ENCODE measurements around the gene MT4.

MT4 gene

DNA sequence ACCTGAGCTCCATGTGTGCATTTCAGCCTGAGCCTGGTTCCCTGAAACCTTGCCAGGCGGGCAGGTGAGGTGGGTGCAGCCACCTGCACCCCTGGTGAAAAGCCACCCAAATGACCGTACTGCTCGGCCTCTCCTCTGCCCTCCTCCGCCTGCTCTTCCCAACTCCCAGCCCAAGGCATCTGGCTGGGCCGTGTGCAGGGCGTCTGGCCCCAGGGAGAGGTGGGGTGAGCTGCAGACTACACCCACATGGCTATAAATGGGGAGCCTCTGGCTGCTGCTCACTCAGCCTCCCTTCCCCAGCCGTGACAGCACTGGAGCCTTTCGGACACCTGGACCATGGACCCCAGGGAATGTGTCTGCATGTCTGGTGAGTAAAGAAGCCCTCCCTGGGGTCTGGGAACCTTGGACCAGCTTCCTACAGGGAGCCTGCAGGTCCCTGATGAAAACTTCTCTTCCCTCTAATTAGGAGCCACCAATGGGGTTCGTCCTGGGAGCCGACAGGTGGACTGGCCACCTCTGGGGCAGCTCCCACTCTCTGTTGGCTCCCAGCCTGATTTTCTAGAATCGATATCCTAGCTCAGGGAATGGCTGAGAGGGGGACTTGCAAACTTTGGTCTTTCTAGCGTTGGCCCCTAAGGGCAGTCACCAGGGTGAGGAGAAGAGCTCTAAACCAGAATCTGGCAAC lies at the start of gene MT4:
MT4 (plus strand) TSS at position 281 of the 685 bp plus-strand sequence; CDS start at position 337, 56 bp downstream.
- no peak within 1 kb of the TSS for H3K4me3 ChIP-seq (replicated peaks; ENCODE audit: low read depth, low read length)
- TF ChIP-seq CTCF (IDR thresholded peaks at IDR 0.05; ENCODE audit: low read length, missing control alignments): no peak
- DNase-seq (ENCODE audit: low read depth): no peak

DNA sequence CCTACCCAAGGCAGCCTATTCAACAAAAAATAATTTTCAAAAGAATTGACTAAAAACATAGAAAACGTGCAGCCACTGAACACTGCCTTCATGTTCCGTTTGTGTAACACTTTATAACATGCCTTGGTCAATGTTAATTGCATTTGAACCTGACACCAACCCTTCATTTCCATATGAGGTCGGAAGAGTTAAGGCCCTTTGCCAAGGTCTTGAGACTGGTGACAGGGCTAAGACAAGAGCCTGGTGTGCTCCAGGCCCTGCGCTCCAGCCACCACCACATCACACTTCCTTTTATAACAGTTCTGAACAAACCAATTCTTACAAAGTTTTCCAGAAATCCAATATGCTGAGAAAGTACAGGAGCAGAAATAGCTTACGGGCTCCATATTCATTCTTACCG lies 49.2 kb upstream of the MT4 start:
- no peak for DNase-seq (ENCODE audit: low read depth)
- H3K4me3 ChIP-seq (replicated peaks; ENCODE audit: low read depth, low read length): no peak overlapping the region
- TF ChIP-seq CTCF (IDR thresholded peaks at IDR 0.05; ENCODE audit: low read length, missing control alignments): no peak

GRCh38 chr16:56517206-56517605 lies 47.7 kb upstream of the MT4 start:
- no peak overlapping the region for H3K4me3 ChIP-seq (replicated peaks; ENCODE audit: low read depth, low read length)
- DNase-seq (ENCODE audit: low read depth): no peak
- TF ChIP-seq CTCF (IDR thresholded peaks at IDR 0.05; ENCODE audit: low read length, missing control alignments): no peak

DNA sequence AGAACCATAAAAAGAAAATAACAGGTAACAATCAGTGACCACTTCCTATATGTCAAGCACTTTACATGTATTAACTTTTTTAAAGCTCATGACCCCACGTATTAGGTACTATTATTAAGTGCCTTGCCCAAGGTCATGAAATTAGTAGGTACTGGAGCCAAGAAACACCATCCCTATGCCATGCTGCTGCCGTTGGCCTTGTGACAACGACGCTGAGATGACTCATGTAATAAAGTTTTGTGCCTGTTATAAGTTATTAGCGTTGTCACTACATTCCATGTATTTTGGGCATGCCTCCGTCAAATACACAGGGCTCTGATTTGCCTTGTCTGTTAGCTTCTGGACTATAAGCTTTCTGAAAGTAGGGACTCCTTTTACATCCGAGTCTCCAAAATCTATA lies 46.4 kb upstream of the MT4 start:
- no peak for DNase-seq (ENCODE audit: low read depth)
- TF ChIP-seq CTCF (IDR thresholded peaks at IDR 0.05; ENCODE audit: low read length, missing control alignments): no peak
- no peak overlapping the region for H3K4me3 ChIP-seq (replicated peaks; ENCODE audit: low read depth, low read length)

DNA sequence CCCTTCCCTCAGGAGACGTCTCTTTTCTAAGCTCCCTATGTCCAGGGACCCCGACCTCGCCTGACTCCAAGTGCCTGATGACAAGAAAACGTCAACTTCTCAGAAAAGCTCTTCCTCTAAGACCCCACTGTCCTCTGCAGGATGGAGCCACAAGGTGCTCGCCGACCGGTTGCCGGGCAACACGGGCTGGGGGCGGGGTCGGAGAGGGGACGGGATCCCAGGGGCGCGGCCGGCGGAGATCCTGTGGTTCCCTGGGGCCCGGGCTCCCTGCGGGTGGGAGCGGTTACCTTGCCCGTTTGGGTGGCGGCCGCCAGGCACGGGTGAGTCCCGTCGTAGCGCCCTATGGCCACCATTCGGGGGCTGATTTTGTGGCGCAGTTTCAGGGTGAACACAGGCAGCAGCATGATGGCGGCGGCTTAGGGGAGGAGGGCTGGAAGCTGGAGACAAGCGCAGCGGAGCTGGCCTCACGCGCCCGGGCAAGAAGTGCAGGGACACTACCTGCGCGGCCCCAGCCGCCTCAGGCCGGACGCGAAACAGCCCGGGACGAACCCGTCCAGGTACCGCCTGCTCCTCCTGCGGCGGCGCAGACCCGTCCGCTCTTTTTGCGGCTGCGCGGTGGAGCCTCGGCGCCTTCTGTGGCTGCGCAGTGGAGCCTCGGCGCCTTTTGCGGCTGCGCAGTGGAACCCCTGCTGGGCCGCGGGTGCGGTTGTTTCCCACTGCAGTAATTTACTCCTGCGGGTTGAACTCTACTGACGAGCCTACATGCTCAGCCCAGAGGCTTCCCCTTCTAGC lies 45.2 kb upstream of the MT4 start, which contains the start of gene BBS2:
BBS2 (minus strand) TSS at position 566 of the 792 bp plus-strand sequence; CDS start at position 404, 162 bp downstream.
- peak within 1 kb of the TSS; percentile 97 for H3K4me3 ChIP-seq (replicated peaks; ENCODE audit: low read depth, low read length)
- TF ChIP-seq CTCF (IDR thresholded peaks at IDR 0.05; ENCODE audit: low read length, missing control alignments): no peak
- peak; percentile 83 for DNase-seq (ENCODE audit: low read depth)

GRCh38 chr16:56520251-56520577 lies 44.7 kb upstream of the MT4 start:
- no peak for DNase-seq (ENCODE audit: low read depth)
- TF ChIP-seq CTCF (IDR thresholded peaks at IDR 0.05; ENCODE audit: low read length, missing control alignments): no peak
- peak overlapping the region; percentile 97 for H3K4me3 ChIP-seq (replicated peaks; ENCODE audit: low read depth, low read length)
